ENCODE data around the gene LSM3. TPM values are rescaled to one million over a fixed set of nuclear protein-coding genes. Genes with fewer than 3 reads are reported as not detected.

The LSM3 gene
- total RNA-seq, 2 experiments from 2014 or later: 12.4 to 21.9 TPM

DNA sequence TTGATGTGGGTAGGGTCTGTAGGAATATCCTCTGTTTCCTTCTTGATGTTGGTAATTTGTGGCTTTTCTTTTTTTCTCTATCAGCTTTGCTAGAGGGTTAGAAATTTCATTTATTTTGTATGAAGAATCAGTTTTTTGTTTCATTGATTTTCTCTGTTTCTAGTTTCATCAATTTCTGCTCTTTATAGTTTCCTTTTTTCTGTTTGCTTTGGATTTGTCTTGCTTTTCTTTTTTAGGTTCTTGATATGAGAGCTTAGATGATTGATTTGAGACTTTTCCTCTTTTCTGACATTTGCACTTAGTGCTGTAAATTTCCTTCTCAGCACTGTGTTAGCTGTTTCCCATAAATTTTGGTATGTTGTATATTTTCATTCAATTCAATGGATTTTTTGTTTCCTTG lies 61.3 kb downstream of the LSM3 start:
- no peaks in the 10 kb centered on the region for H3K4me1 ChIP-seq (ENCODE audit: insufficient read depth, low read length, poor library complexity, severe bottlenecking)
- no peak overlapping the region for H3K27ac ChIP-seq (ENCODE audit: low read depth, low read length, poor library complexity, severe bottlenecking)
- H3K79me2 ChIP-seq (ENCODE audit: insufficient read depth, low read depth, low read length): no peaks in the 10 kb centered on the region
- H2AFZ ChIP-seq (ENCODE audit: low read length): no peak overlapping the region
- no peaks in the 10 kb centered on the region for H4K20me1 ChIP-seq (ENCODE audit: insufficient read depth, low read length)
- H3K9me2 ChIP-seq (ENCODE audit: insufficient read depth, low read length): no peaks in the 10 kb centered on the region
- H3K4me3 ChIP-seq (ENCODE audit: low read depth, low read length, poor library complexity, severe bottlenecking): no peak overlapping the region
- H3K9me3 ChIP-seq (ENCODE audit: low read length): no peaks in the 10 kb centered on the region
- no peak overlapping the region for H3K4me2 ChIP-seq (ENCODE audit: low read length)
- ChIA-PET CTCF (ENCODE audit: unreplicated experiment) (no interaction called here), POLR2A (interaction anchor here (1.8 kb wide), 1 partner anchor 34 kb away, joined by 4 read pairs; no protein-coding TSS in a partner anchor)
- intact Hi-C loops (cut with micrococcal nuclease; ENCODE audit: unreplicated experiment): no loop called here
- TF ChIP-seq, protein P1, sequence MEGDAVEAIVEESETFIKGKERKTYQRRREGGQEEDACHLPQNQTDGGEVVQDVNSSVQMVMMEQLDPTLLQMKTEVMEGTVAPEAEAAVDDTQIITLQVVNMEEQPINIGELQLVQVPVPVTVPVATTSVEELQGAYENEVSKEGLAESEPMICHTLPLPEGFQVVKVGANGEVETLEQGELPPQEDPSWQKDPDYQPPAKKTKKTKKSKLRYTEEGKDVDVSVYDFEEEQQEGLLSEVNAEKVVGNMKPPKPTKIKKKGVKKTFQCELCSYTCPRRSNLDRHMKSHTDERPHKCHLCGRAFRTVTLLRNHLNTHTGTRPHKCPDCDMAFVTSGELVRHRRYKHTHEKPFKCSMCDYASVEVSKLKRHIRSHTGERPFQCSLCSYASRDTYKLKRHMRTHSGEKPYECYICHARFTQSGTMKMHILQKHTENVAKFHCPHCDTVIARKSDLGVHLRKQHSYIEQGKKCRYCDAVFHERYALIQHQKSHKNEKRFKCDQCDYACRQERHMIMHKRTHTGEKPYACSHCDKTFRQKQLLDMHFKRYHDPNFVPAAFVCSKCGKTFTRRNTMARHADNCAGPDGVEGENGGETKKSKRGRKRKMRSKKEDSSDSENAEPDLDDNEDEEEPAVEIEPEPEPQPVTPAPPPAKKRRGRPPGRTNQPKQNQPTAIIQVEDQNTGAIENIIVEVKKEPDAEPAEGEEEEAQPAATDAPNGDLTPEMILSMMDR (conservative IDR thresholded peaks at IDR 0.05; ENCODE audit: low read length): no peak
- TF ChIP-seq EZH2phosphoT487 (IDR thresholded peaks at IDR 0.05; ENCODE audit: borderline replicate concordance, low read depth, low read length): no peak
- H3K36me3 ChIP-seq (ENCODE audit: insufficient read depth, low read length): no peaks in the 10 kb centered on the region
- no peak for DNase-seq (ENCODE audit: low spot score)
- no TSS peak for BruUV-seq (replicated peaks)

DNA sequence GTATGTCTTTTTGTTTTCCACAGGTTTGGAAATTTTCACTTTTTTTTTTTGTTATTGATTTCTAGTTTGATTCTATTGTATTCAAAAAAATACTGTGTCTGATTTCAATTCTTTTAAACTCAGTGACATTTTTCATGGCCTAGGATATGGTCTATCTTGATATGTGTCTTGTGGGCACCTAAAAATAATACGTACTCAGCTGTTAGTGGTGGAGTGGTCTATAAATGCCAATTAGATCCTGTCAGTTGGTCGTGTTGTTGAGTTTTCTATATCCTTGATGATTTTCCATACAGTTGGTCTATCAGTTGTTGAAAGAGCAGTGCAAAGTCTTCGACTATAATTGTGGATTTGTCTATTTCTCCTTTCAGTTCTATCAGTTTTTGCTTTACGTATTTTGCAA lies 61.7 kb downstream of the LSM3 start:
- DNase-seq (ENCODE audit: low spot score): no peak
- BruUV-seq (replicated peaks): no TSS peak
- TF ChIP-seq EZH2phosphoT487 (IDR thresholded peaks at IDR 0.05; ENCODE audit: borderline replicate concordance, low read depth, low read length): no peak
- TF ChIP-seq, protein P1 (conservative IDR thresholded peaks at IDR 0.05; ENCODE audit: low read length): no peak
- Histone ChIP-seq H3K27ac (ENCODE audit: low read depth, low read length, poor library complexity, severe bottlenecking) (no peak overlapping the region), H3K4me3 (ENCODE audit: low read depth, low read length, poor library complexity, severe bottlenecking) (no peak overlapping the region), H3K9me2 (ENCODE audit: insufficient read depth, low read length) (no peaks in the 10 kb centered on the region), H4K20me1 (ENCODE audit: insufficient read depth, low read length) (no peaks in the 10 kb centered on the region), H3K36me3 (ENCODE audit: insufficient read depth, low read length) (no peaks in the 10 kb centered on the region), H3K4me1 (ENCODE audit: insufficient read depth, low read length, poor library complexity, severe bottlenecking) (no peaks in the 10 kb centered on the region), H2AFZ (ENCODE audit: low read length) (no peak overlapping the region), H3K9me3 (ENCODE audit: low read length) (no peaks in the 10 kb centered on the region), H3K79me2 (ENCODE audit: insufficient read depth, low read depth, low read length) (no peaks in the 10 kb centered on the region), H3K4me2 (ENCODE audit: low read length) (no peak overlapping the region)
- intact Hi-C loops (cut with micrococcal nuclease; ENCODE audit: unreplicated experiment): no loop called here
- ChIA-PET CTCF (ENCODE audit: unreplicated experiment) (no interaction called here), POLR2A (no interaction called here)

DNA sequence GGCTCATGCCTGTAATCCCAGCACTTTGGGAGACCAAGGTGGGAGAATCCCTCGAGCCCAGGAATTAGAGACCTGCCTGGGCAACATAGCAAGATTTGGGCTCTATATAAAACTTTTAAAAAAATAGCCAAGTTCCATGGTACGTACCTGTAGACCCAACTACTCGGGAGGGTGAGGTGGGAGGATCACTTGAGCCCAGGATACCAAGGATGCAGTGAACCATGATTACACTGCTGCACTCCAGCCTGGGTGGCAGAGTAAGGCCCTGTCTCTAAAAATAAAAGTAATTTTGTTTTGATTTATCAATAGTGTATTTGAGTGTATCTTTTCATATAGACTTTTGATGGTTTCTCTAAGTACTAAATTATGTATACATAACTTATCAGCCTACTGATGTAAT lies 63.1 kb downstream of the LSM3 start:
- ChIA-PET POLR2A (interaction anchor here (1.0 kb wide), 1 partner anchor 29 kb away, joined by 3 read pairs; no protein-coding TSS in a partner anchor), CTCF (ENCODE audit: unreplicated experiment) (no interaction called here)
- BruUV-seq (replicated peaks): no TSS peak
- Histone ChIP-seq H3K27ac (ENCODE audit: low read depth, low read length, poor library complexity, severe bottlenecking) (no peak overlapping the region), H3K9me2 (ENCODE audit: insufficient read depth, low read length) (no peaks in the 10 kb centered on the region), H2AFZ (ENCODE audit: low read length) (no peak overlapping the region), H3K4me1 (ENCODE audit: insufficient read depth, low read length, poor library complexity, severe bottlenecking) (no peaks in the 10 kb centered on the region), H3K9me3 (ENCODE audit: low read length) (no peaks in the 10 kb centered on the region), H3K36me3 (ENCODE audit: insufficient read depth, low read length) (no peaks in the 10 kb centered on the region), H3K4me3 (ENCODE audit: low read depth, low read length, poor library complexity, severe bottlenecking) (no peak overlapping the region), H3K79me2 (ENCODE audit: insufficient read depth, low read depth, low read length) (no peaks in the 10 kb centered on the region), H4K20me1 (ENCODE audit: insufficient read depth, low read length) (no peaks in the 10 kb centered on the region), H3K4me2 (ENCODE audit: low read length) (no peak overlapping the region)
- TF ChIP-seq, protein P1 (conservative IDR thresholded peaks at IDR 0.05; ENCODE audit: low read length): no peak
- no peak for TF ChIP-seq EZH2phosphoT487 (IDR thresholded peaks at IDR 0.05; ENCODE audit: borderline replicate concordance, low read depth, low read length)
- DNase-seq (ENCODE audit: low spot score): no peak
- intact Hi-C loops (cut with micrococcal nuclease; ENCODE audit: unreplicated experiment): no loop called here
